Activated T-cell treated with anti-CD3 and anti-CD28 coated beads for 4 hours (primary cell): ENCODE measurements around the gene PTDSS2.
"Not testable (repeated sequence)": the region's sequence is repeated elsewhere in the genome, so short reads cannot be mapped to it uniquely, and the experiment has no call there.

Source experiments
- DNase-seq: peaks from one replicate; pipeline ENCODE4 v3.0.0-alpha.2; 2020

PTDSS2 gene

GRCh38 chr11:414318-414857, 35.7 kb upstream of the PTDSS2 start:
- DNase-seq, result no peak

DNA sequence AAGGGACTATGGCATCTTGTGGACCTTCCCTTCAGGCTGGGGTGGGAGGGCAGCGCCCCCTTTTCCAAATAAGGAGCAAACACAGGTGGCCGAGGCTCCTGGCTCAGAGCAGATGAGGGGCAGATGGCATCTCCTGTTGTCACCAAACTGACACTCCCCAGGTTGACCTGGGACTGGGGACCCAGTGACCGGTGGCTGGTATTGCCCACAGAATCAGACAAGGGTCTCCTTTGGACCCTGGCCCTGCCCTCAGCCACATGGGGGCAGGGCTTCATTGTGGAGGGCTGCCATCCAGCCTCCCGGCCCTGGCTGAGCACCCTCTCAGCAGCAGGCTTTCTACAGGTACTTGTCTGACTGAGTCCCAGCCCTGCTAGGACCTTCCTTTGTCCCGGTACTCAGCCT, 34.4 kb upstream of the PTDSS2 start:
- DNase-seq, result no peak

- DNase-seq, result no peak
Observed at GRCh38 chr11:416051-416756, 33.9 kb upstream of the PTDSS2 start.

DNA sequence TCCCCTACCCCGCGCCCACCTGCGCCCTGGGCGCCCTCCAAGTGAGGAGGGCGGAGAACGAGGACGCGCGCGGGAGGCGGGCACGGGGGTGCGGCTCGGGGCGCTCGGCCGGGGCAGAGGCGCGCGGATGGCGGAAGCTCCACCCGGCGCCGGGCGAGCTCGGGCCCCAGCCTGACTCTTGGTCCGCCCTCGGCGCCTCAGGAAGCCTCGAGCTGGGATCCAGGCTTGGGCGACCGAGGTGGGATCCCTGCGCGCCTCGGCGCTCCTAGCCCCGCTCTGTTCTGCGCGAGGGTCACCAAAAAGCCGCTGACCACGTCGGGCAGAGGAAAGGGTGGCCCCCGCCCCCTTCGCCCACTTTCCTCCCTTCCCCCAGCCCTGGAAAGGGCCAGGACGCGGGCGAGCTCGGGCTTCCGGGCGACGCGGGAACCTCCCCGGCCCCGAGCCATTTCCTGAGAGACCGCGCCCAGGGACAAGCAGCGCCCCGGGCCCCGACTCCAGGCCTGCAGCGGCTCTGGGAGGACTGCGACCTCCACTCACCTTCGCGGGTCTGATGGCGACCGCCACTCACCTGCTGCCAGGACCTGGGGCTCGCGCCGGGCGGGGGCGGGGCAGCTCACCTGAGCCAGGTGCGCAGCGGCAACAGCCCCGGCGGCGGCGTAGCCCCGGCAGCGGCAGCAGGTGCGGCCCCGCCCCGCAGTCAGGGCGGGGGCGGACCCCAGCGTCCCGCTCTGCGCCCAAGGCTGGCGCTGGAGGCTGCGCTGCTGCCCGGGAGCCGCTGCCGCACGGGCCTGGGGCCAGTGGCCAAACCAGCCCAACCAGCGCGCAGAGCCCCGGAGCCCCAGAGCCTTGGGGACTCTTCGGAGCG, 33.1 kb upstream of the PTDSS2 start:
- no peak for DNase-seq

DNA sequence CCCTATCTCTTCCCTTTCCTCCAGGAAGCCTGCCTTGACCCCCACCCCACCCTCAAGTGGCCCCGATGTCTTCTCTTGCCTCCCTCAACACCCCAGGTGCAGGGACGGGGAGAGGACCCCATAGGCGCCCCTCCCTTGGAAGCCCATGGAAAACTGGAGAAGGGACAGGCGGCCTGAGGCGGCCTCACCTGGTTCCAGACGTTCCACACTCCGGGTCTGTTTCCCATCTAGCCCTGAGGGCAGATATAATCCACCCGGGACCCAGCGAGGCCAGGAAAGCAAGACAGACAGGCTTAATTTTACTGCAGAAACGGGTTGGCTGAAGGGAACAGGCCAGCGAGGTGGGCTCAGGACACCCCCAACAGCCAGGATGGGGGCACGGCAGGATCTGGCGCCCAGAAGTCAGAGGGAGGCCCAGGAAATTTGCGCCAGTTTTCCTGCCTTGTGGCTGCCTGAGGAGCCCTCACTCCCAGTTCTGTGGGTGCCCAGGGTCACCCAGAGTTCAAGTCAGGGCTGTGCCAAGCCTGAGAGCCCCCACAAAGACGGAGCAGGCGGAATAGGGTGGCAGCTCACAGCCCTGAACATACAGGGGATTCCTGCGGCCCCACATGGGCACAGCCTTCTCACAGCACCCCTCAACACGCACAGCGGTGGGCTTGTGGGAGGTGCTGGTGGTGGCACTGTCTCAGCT, 32.3 kb upstream of the PTDSS2 start:
- no peak for DNase-seq

- no peak for DNase-seq
Observed at GRCh38 chr11:418343-419247, 31.5 kb upstream of the PTDSS2 start.

- DNase-seq, result no peak
Observed at GRCh38 chr11:419248-420005, 30.7 kb upstream of the PTDSS2 start.

DNA sequence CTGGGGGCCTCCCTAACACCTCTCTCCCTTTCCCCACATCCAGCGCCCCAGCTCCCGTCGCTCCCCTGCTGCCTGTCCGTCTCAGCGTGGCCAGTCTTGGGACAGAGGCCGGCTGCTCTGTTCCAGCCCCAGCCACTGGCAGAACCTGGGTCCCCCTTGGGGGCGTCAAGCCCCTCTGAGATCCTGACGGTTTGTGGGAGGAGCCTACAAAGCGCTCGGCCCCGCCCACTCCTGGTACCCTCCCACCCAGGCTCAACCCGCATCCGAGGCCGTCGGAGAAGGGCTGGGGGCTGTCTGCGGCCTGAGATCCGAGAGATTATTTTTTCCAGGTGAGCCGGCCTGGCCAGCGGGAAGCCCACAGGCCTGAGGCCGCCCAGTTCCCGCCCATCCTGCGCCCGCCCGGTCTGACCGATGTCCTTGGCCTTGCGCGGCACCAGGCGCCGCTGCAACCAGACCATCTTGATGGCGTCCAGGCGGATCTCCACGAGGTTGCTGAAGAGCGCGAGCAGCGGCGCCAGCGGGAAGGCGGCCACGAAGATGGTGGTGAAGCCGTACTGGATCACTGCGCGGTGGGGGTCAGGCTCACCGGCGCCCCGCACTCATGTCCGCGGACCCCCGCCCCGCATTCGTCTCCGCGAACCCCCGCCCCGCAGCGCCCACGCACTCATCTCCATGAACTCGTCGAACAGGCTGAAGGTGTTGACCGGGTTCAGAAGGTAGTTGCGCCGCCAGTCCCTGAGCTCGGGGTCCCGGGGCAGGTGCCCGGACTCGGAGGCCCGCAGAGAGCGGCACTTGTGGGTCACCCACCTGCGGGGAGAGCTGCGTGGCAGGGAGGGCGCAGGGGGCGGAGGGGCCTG, 29.8 kb upstream of the PTDSS2 start:
- no peak for DNase-seq

GRCh38 chr11:420911-421321, 29.2 kb upstream of the PTDSS2 start:
- DNase-seq, result no peak

DNA sequence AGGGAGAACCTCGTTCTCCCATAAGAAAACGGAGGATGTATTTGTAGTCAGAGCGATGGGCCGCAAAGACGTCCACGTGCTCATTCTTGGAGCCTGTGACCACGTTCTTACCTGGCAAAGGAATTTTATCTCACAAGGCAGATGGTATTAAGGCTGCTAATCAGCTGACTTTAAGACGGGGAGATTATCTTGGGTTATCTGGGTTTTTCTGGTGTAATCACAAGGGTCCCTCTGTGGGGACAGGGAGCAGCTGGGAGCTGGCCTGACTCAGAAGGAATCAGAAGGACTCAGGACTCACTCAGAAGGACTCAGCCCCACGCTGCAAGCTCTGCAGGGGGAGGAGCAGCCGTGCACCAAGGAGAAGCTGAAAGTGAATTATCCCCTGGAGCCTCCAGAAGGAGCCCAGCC, 27.8 kb upstream of the PTDSS2 start:
- no peak for DNase-seq

GRCh38 chr11:424232-424631, 25.8 kb upstream of the PTDSS2 start:
- no peak for DNase-seq

DNA sequence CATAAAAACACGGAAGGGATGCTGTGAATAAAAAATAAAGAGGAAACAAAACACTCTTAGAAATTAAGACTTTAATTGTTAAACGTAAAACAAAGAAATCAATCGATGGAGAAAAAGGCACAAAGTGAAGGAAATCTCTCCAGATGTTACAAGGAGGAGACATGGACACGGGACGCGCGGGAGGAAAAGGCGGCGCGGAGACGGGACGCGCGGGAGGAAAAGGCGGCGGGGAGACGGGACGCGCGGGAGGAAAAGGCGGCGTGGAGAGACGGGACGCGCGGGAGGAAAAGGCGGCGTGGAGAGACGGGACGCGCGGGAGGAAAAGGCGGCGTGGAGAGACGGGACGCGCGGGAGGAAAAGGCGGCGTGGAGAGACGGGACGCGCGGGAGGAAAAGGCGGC, 25.3 kb upstream of the PTDSS2 start:
- DNase-seq, result not testable (repeated sequence)

DNA sequence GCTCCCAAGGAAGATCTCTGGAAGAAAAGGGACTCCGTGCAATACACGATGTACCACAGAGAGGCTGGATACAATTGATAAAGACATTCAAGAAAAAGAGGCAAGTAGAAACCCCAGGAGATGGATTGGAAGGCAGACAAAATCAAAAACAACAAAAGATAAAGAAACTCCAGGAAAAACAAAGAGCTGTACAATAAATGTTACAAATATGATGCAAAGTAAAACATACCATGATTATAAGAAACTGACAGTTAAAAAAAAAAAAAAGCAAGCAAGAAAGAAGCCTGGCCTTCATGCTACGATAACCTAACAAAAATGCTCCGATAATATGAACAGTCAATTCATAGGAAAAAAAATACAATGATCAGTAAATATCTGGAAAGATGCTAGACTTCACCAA, 24.8 kb upstream of the PTDSS2 start:
- DNase-seq, result no peak

DNA sequence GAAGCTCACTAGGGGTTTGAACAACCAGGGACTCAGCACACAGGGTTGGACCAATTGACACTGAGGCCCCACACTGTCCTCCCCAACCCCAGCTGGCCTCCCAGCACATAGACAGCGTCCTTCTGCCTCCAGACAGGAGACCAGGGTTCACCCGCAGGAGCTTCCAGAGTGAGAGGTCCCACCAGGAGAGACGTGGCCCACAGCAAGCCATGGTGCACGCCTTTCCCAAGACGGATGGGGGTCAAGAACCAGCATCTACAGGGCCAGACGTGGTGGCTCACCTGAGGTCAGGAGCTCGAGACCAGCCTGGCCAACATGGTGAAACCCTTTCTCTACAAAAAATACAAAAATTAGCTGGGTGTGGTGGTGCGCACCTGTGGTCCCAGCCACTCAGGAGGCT, 23.2 kb upstream of the PTDSS2 start:
- DNase-seq, result no peak

- no peak for DNase-seq
Observed at GRCh38 chr11:428295-428694, 21.8 kb upstream of the PTDSS2 start.

DNA sequence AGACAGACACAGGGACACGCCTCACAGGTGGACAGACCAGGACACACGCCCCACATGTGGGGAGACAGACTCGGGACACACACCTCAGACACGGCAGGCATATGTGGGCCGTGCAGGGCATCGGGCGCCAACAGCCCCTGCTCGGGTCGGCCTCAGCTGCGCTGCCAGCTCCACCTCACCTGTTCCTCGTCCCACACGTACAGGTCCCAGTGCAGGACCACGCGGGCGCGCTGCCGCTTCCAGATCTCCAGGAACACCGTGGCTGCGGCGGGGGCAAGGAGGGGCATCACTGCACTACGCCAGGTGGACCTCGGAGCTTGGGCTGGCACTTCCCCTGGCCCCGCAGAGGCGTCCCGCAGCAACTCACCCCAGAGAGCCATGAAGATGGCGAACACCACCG, 20.7 kb upstream of the PTDSS2 start:
- DNase-seq, result no peak

DNA sequence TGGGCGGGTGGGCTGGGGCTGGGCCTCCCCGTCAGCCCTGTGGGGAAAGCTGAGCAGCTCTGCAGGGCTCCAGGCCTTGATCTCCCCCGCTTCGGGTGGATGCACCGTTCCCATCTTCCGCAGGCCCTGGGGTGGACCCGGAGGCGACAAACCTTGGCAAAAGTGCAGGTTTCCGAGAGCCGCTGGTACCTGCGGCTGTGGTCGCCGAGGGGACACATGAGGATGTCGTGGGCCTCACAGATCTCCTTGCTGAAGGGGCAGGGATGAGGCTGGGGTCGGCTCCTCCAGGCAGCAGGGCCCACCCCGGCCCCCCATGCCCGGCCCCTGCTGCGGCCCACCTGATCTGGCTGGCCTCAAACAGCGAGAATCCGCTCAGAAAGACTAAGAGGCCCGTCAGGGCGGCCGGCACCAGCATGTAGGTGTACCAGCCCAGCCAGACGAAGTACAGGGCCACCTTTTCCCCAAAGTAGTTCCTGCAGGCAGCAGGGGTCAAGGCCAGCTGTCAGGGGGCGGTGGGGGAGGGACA, 20.1 kb upstream of the PTDSS2 start:
- DNase-seq, result no peak

GRCh38 chr11:431921-432320, 18.2 kb upstream of the PTDSS2 start:
- no peak for DNase-seq

GRCh38 chr11:432501-433100, 17.5 kb upstream of the PTDSS2 start:
- DNase-seq, result no peak

GRCh38 chr11:433111-433510, 17.0 kb upstream of the PTDSS2 start:
- no peak for DNase-seq
